Trophoblast cell (in vitro differentiated cells and primary cell): Measurements from ENCODE around the gene TOMM5.

ENCODE experiments used
- DNase-seq, 2 donors: peaks; one replicate each; pipeline ENCODE4 v3.0.0-alpha.2; 2016
- H2AFZ ChIP-seq: 2 replicates; pipeline ENCODE4 v1.6.1; 2013; ENCODE audit warnings: low read length, moderate library complexity, mild to moderate bottlenecking; ENCODE audit not compliant: insufficient read depth, poor library complexity
- H2AK5ac ChIP-seq: 2 replicates; pipeline ENCODE4 v1.6.1; 2013; ENCODE audit warnings: mild to moderate bottlenecking, low read length
- H2BK120ac ChIP-seq: 2 replicates; pipeline ENCODE4 v1.6.1; 2013; ENCODE audit warnings: low read length, mild to moderate bottlenecking, moderate library complexity; ENCODE audit not compliant: insufficient read depth, poor library complexity
- H2BK12ac ChIP-seq: 2 replicates; pipeline ENCODE4 v1.6.1; 2013; ENCODE audit warnings: mild to moderate bottlenecking, low read length, moderate library complexity
- H2BK5ac ChIP-seq: 2 replicates; pipeline ENCODE4 v1.6.1; 2013; ENCODE audit warnings: low read length, low read depth, moderate library complexity, mild to moderate bottlenecking; ENCODE audit not compliant: poor library complexity
- H3K14ac ChIP-seq: 2 replicates; pipeline ENCODE4 v1.6.1; 2013; ENCODE audit warnings: mild to moderate bottlenecking, low read length
- H3K18ac ChIP-seq: 2 replicates; pipeline ENCODE4 v1.6.1; 2013; ENCODE audit warnings: mild to moderate bottlenecking, low read length
- H3K23ac ChIP-seq: 2 replicates; pipeline ENCODE4 v1.6.1; 2013; ENCODE audit warnings: low read length
- H3K27ac ChIP-seq: 2 replicates; pipeline ENCODE4 v1.5.1; 2013; ENCODE audit warnings: low read depth, mild to moderate bottlenecking, inconsistent platforms, low read length, moderate library complexity
- H3K27me3 ChIP-seq: 2 replicates; pipeline ENCODE4 v1.6.1; 2013; ENCODE audit warnings: inconsistent platforms, mild to moderate bottlenecking, low read length, moderate library complexity; ENCODE audit not compliant: insufficient read depth
- H3K36me3 ChIP-seq, 2 experiments: 1 replicate in 1 of 2; 2 replicates in 1 of 2; pipeline ENCODE4 v1.6.1; 2013; ENCODE audit warnings: low read length in 2 of 2, mild to moderate bottlenecking in 2 of 2, moderate library complexity in 1 of 2; ENCODE audit not compliant: insufficient read depth in 2 of 2, control insufficient read depth in 1 of 2
- H3K4ac ChIP-seq: 2 replicates; pipeline ENCODE4 v1.6.1; 2013; ENCODE audit warnings: low read depth, mild to moderate bottlenecking, low read length, moderate library complexity
- H3K4me1 ChIP-seq, 2 experiments: 1 replicate in 1 of 2; 2 replicates in 1 of 2; pipeline ENCODE4 v1.6.1; 2013; ENCODE audit warnings: low read length in 2 of 2, mild to moderate bottlenecking in 2 of 2, moderate library complexity in 1 of 2; ENCODE audit not compliant: insufficient read depth in 2 of 2, control insufficient read depth in 1 of 2
- H3K4me2 ChIP-seq: 2 replicates; pipeline ENCODE4 v1.6.1; 2013; ENCODE audit warnings: inconsistent platforms, mild to moderate bottlenecking, low read length, moderate library complexity
- H3K4me3 ChIP-seq: 2 replicates; pipeline ENCODE4 v1.5.1; 2013; ENCODE audit warnings: mild to moderate bottlenecking, low read depth, low read length, inconsistent platforms
- H3K79me1 ChIP-seq: one replicate; pipeline ENCODE4 v1.6.1; 2013; ENCODE audit warnings: low read length
- H3K79me2 ChIP-seq: 2 replicates; pipeline ENCODE4 v1.6.1; 2013; ENCODE audit warnings: low read length, mild to moderate bottlenecking; ENCODE audit not compliant: control insufficient read depth, insufficient read depth, poor library complexity
- H3K9ac ChIP-seq: 2 replicates; pipeline ENCODE4 v1.6.1; 2013; ENCODE audit warnings: mild to moderate bottlenecking, low read length
- H3K9me3 ChIP-seq: 2 replicates; pipeline ENCODE4 v1.6.1; 2013; ENCODE audit warnings: low read depth, mild to moderate bottlenecking, control low read depth, inconsistent platforms, low read length; ENCODE audit not compliant: insufficient read depth
- H4K12ac ChIP-seq: 2 replicates; pipeline ENCODE4 v1.6.1; 2013; ENCODE audit warnings: low read depth, mild to moderate bottlenecking, low read length, moderate library complexity
- H4K8ac ChIP-seq: 2 replicates; pipeline ENCODE4 v1.6.1; 2013; ENCODE audit warnings: low read depth, mild to moderate bottlenecking, low read length, moderate library complexity
- H4K91ac ChIP-seq: one replicate; pipeline ENCODE4 v1.6.1; 2013; ENCODE audit warnings: low read depth, mild to moderate bottlenecking, low read length, moderate library complexity
- WGBS: extraction: QIAGEN DNeasy Blood & Tissue Kit; methylation state at CpG from one replicate; pipeline ENCODE4 v1.1.7; 2013; ENCODE audit warnings: missing lambda C conversion rate; ENCODE audit not compliant: insufficient read length, insufficient coverage; ENCODE audit errors: extremely low coverage; 5-methylcytosine and 5-hydroxymethylcytosine counted together

The TOMM5 gene

GRCh38 chr9:37550781-37551180 is 41.6 kb downstream of the TOMM5 start:
- no peaks in the 10 kb centered on the region for H3K79me1 ChIP-seq
- WGBS = no CpG with 5 or more reads among the region's 1 CpG
- H2BK12ac ChIP-seq = no peak overlapping the region
- H3K4me2 ChIP-seq = no peak overlapping the region
- no peak overlapping the region for H3K9ac ChIP-seq
- no peak for DNase-seq
- no peak overlapping the region for H2AK5ac ChIP-seq
- no peak overlapping the region for H2BK5ac ChIP-seq
- H4K91ac ChIP-seq = no peak overlapping the region
- no peak overlapping the region for H3K27ac ChIP-seq
- H3K14ac ChIP-seq = no peak overlapping the region
- no peaks in the 10 kb centered on the region for H3K36me3 ChIP-seq
- no peak overlapping the region for H3K23ac ChIP-seq
- H3K9me3 ChIP-seq = no peaks in the 10 kb centered on the region
- H2BK120ac ChIP-seq = no peak overlapping the region
- no peaks in the 10 kb centered on the region for H3K27me3 ChIP-seq
- no peak overlapping the region for H3K4ac ChIP-seq
- H3K4me3 ChIP-seq = no peak overlapping the region
- no peak overlapping the region for H4K12ac ChIP-seq
- no peak overlapping the region for H3K18ac ChIP-seq
- no peak overlapping the region for H2AFZ ChIP-seq
- no peaks in the 10 kb centered on the region for H3K79me2 ChIP-seq
- no peak overlapping the region for H4K8ac ChIP-seq
- H3K4me1 ChIP-seq = no peaks in the 10 kb centered on the region

GRCh38 chr9:37549527-37549926 is 42.9 kb downstream of the TOMM5 start:
- Histone ChIP-seq H3K79me1 (no peaks in the 10 kb centered on the region), H3K36me3 (no peaks in the 10 kb centered on the region), H4K91ac (no peak overlapping the region), H2BK12ac (no peak overlapping the region), H3K79me2 (no peaks in the 10 kb centered on the region), H2AFZ (no peak overlapping the region), H4K12ac (no peak overlapping the region), H3K4me2 (no peak overlapping the region), H4K8ac (no peak overlapping the region), H3K27me3 (no peaks in the 10 kb centered on the region), H3K4ac (no peak overlapping the region), H3K27ac (no peak overlapping the region), H3K9me3 (no peaks in the 10 kb centered on the region), H3K18ac (no peak overlapping the region), H3K9ac (no peak overlapping the region), H3K23ac (no peak overlapping the region), H2BK120ac (no peak overlapping the region), H3K4me3 (no peak overlapping the region), H2AK5ac (no peak overlapping the region), H3K4me1 (no peaks in the 10 kb centered on the region), H2BK5ac (no peak overlapping the region), H3K14ac (no peak overlapping the region)
- no peak for DNase-seq

- H3K9me3 ChIP-seq = no peaks in the 10 kb centered on the region
- H4K91ac ChIP-seq = no peak overlapping the region
- no peak overlapping the region for H2BK120ac ChIP-seq
- H4K8ac ChIP-seq = no peak overlapping the region
- no peak overlapping the region for H4K12ac ChIP-seq
- no peak overlapping the region for H3K4ac ChIP-seq
- peak; percentile 2 to 57 for DNase-seq
- no peak overlapping the region for H2AFZ ChIP-seq
- WGBS = no CpG with 5 or more reads among the region's 5 CpGs
- no peak overlapping the region for H2AK5ac ChIP-seq
- H3K27ac ChIP-seq = no peak overlapping the region
- no peak overlapping the region for H3K18ac ChIP-seq
- H3K79me1 ChIP-seq = no peaks in the 10 kb centered on the region
- H3K9ac ChIP-seq = no peak overlapping the region
- H3K79me2 ChIP-seq = no peaks in the 10 kb centered on the region
- no peaks in the 10 kb centered on the region for H3K4me1 ChIP-seq
- no peaks in the 10 kb centered on the region for H3K36me3 ChIP-seq
- H3K23ac ChIP-seq = no peak overlapping the region
- no peak overlapping the region for H3K14ac ChIP-seq
- H3K4me2 ChIP-seq = no peak overlapping the region
- no peak overlapping the region for H2BK12ac ChIP-seq
- no peak overlapping the region for H2BK5ac ChIP-seq
- H3K4me3 ChIP-seq = no peak overlapping the region
- H3K27me3 ChIP-seq = no peaks in the 10 kb centered on the region
Observed at GRCh38 chr9:37547328-37547878, 45.0 kb downstream of the TOMM5 start.

- Histone ChIP-seq H3K4ac (no peak overlapping the region), H3K18ac (no peak overlapping the region), H4K91ac (no peak overlapping the region), H4K8ac (no peak overlapping the region), H3K36me3 (peaks cover 6 to 9% of the 10 kb centered on the region in 2 experiments), H2BK12ac (no peak overlapping the region), H3K4me2 (no peak overlapping the region), H2BK120ac (no peak overlapping the region), H3K23ac (no peak overlapping the region), H4K12ac (no peak overlapping the region), H2AFZ (no peak overlapping the region), H2AK5ac (no peak overlapping the region), H3K79me2 (no peaks in the 10 kb centered on the region), H3K4me3 (no peak overlapping the region), H3K4me1 (no peaks in the 10 kb centered on the region), H3K27ac (no peak overlapping the region), H3K27me3 (no peaks in the 10 kb centered on the region), H3K9ac (no peak overlapping the region), H3K9me3 (no peaks in the 10 kb centered on the region), H3K79me1 (no peaks in the 10 kb centered on the region), H3K14ac (no peak overlapping the region), H2BK5ac (no peak overlapping the region)
- WGBS = no CpG with 5 or more reads among the region's 1 CpG
- no peak for DNase-seq
Observed at GRCh38 chr9:37543468-37543867, 48.9 kb downstream of the TOMM5 start.
